ENCODE results near the gene RSL1D1. TPM values are rescaled to one million over a fixed set of nuclear protein-coding genes. Genes with fewer than 3 reads are reported as not detected.
"Not testable (repeated sequence)": the region's sequence is repeated elsewhere in the genome, so short reads cannot be mapped to it uniquely, and the experiment has no call there.

Gene RSL1D1
- total RNA-seq, 3 donors from 2014 or later (not counting 1 experiment from before 2014, with no cell fraction given): 66.3 to 102 (median 99.1) TPM

DNA sequence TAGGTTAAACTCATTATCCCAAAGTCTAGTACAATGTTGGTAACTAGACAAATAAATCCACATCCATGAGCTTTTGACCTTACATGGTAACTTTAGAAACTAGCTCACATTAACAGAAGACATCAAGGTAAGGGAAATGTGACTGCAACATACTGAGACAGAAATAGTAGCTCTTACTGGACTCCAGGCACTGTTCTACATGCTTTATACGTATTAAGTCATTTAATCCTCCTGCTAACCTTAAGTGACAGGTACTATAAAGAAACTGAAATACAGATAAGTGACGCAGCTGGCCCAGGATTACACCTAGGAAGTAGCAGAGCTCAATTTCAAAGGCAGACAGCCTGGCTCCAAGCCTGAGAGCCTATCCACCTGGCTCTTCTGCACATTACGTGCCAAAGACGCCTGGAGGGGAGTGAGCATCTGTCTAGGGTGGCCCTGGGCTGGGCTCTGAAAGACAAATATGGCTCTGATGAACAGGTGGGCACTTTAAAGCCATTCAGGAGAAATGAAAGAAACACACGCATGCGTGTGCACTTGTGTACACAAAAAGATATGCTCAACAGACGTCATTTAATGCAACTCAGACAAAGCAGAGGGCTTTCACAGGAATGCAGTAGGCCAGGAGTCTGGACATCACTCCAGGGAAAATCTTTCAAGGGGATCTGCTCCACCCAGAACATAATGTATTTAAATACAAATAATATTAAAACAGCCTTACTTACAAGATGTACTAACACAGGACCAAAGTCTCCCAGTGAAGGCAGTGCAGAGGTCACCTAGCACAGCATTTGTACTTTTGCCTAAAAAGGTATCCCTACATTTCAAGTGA, 58.7 kb downstream of the RSL1D1 start:
- no peaks in the 10 kb centered on the region for H3K9me3 ChIP-seq (ENCODE audit: control insufficient read depth, insufficient read depth, low read length)
- TF ChIP-seq, protein P1, sequence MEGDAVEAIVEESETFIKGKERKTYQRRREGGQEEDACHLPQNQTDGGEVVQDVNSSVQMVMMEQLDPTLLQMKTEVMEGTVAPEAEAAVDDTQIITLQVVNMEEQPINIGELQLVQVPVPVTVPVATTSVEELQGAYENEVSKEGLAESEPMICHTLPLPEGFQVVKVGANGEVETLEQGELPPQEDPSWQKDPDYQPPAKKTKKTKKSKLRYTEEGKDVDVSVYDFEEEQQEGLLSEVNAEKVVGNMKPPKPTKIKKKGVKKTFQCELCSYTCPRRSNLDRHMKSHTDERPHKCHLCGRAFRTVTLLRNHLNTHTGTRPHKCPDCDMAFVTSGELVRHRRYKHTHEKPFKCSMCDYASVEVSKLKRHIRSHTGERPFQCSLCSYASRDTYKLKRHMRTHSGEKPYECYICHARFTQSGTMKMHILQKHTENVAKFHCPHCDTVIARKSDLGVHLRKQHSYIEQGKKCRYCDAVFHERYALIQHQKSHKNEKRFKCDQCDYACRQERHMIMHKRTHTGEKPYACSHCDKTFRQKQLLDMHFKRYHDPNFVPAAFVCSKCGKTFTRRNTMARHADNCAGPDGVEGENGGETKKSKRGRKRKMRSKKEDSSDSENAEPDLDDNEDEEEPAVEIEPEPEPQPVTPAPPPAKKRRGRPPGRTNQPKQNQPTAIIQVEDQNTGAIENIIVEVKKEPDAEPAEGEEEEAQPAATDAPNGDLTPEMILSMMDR (IDR thresholded peaks at IDR 0.05): no peak
- H3K36me3 ChIP-seq (ENCODE audit: control insufficient read depth, insufficient read depth, low read length): no peaks in the 10 kb centered on the region
- H3K27ac ChIP-seq (ENCODE audit: low read length): no peak overlapping the region
- no peaks in the 10 kb centered on the region for H3K27me3 ChIP-seq (ENCODE audit: control insufficient read depth, insufficient read depth, low read length)
- peak in 1 of 2 donors; percentile 59 for DNase-seq
- ATAC-seq: no peak
- peaks cover 15% of the 10 kb centered on the region for H3K4me1 ChIP-seq (ENCODE audit: control insufficient read depth, insufficient read depth, low read length)
- peaks cover 55 to 67% of the 10 kb centered on the region in 2 donors for H3K4me1 Mint-ChIP-seq
- no peak overlapping the region for H3K4me3 ChIP-seq (ENCODE audit: low read length)
- WGBS (ENCODE audit: insufficient coverage): 93% methylated on average over 7 of the region's 7 CpGs
- H3K36me3 Mint-ChIP-seq: no peaks in the 10 kb centered on the region
- H3K4me3 Mint-ChIP-seq: no peak overlapping the region
- H3K27ac Mint-ChIP-seq: peak overlapping the region; percentile 80 to 98
- no peaks in the 10 kb centered on the region for H3K9me3 Mint-ChIP-seq
- intact Hi-C loops (cut with micrococcal nuclease): no loop called here
- H3K27me3 Mint-ChIP-seq (ENCODE audit: low read depth in 2 of 2): no peaks in the 10 kb centered on the region

DNA sequence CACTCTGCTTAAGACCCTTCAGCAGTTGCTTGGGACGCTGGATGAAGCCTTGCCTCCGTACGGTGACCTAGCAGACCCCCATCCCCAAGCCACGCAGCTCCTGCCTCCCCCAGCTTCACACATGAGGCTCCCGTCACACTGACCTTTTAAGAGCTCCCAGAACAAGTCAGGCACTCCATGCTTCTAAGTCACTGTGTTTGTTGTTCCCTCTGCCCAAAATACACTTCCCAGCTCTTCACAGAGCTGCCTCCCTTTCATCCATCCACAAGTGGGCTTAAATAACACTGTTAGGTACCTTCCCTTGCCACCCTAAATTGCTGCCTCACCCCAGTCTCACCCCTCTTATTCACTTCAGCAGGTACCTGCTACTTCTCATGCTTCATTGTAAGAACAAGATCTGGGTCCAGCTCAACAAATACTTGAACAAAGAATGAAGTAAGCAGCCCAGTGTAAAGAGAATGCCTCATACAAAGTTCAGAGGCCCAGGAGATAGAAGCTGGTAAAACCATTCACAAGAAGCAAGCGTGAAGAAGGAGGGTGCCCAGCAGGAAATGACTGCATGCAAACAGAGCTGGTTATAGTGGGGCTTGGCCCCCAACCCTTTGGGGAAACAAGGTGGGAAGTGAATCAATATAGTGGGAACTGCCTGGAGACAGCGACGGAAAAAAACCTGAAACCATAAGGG, 60.1 kb downstream of the RSL1D1 start:
- no peak overlapping the region for H3K4me3 ChIP-seq (ENCODE audit: low read length)
- no peak overlapping the region for H3K27ac ChIP-seq (ENCODE audit: low read length)
- H3K27me3 ChIP-seq (ENCODE audit: control insufficient read depth, insufficient read depth, low read length): no peaks in the 10 kb centered on the region
- Mint-ChIP-seq H3K4me3 (no peak overlapping the region), H3K9me3 (no peaks in the 10 kb centered on the region), H3K4me1 (peaks cover 65 to 75% of the 10 kb centered on the region in 2 donors), H3K27me3 (ENCODE audit: low read depth in 2 of 2) (no peaks in the 10 kb centered on the region), H3K27ac (peak overlapping the region; percentile 80 to 98), H3K36me3 (no peaks in the 10 kb centered on the region)
- H3K36me3 ChIP-seq (ENCODE audit: control insufficient read depth, insufficient read depth, low read length): no peaks in the 10 kb centered on the region
- H3K9me3 ChIP-seq (ENCODE audit: control insufficient read depth, insufficient read depth, low read length): no peaks in the 10 kb centered on the region
- ATAC-seq (no peak), DNase-seq (no peak)
- WGBS (ENCODE audit: insufficient coverage): 82% methylated on average over 8 of the region's 8 CpGs
- TF ChIP-seq, protein P1 (IDR thresholded peaks at IDR 0.05): no peak
- H3K4me1 ChIP-seq (ENCODE audit: control insufficient read depth, insufficient read depth, low read length): peaks cover 12% of the 10 kb centered on the region
- intact Hi-C loops (cut with micrococcal nuclease): no loop called here

DNA sequence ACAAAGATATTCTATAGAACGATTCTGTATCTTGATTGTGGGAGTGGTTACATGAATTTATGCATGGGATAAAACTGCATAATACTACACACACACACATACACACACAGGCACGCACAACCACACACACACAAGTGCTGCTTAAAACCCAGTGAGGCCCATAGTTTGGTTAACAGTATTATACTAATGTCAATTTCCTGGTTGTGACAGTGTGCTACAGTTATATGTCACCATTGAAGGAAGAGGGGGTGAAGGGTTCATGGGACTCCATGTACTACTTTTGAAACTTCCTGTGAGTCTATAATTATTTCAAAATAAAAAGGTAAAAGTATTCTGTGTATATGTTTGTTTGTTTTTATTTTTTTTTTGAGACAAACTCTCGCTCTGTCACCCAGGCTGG, 62.4 kb downstream of the RSL1D1 start:
- H3K9me3 Mint-ChIP-seq: no peaks in the 10 kb centered on the region
- no peaks in the 10 kb centered on the region for H3K27me3 Mint-ChIP-seq (ENCODE audit: low read depth in 2 of 2)
- no peaks in the 10 kb centered on the region for H3K36me3 ChIP-seq (ENCODE audit: control insufficient read depth, insufficient read depth, low read length)
- 89% methylated on average over 1 of the region's 3 CpGs for WGBS (ENCODE audit: insufficient coverage)
- no peaks in the 10 kb centered on the region for H3K9me3 ChIP-seq (ENCODE audit: control insufficient read depth, insufficient read depth, low read length)
- no peak overlapping the region for H3K4me3 Mint-ChIP-seq
- H3K27me3 ChIP-seq (ENCODE audit: control insufficient read depth, insufficient read depth, low read length): no peaks in the 10 kb centered on the region
- TF ChIP-seq, protein P1 (IDR thresholded peaks at IDR 0.05): no peak
- no peak overlapping the region for H3K4me3 ChIP-seq (ENCODE audit: low read length)
- peak overlapping the region; percentile 76 to 89 for H3K27ac Mint-ChIP-seq
- intact Hi-C loops (cut with micrococcal nuclease): loop anchor here (10.0 kb wide), 1 partner anchor 126 kb away; the partner anchor contains the start of gene GSPT1
- H3K4me1 Mint-ChIP-seq: peaks cover 51 to 63% of the 10 kb centered on the region in 2 donors
- ATAC-seq (peak in 1 of 3 donors; percentile 25), DNase-seq (no peak)
- H3K36me3 Mint-ChIP-seq: no peaks in the 10 kb centered on the region
- no peak overlapping the region for H3K27ac ChIP-seq (ENCODE audit: low read length)
- H3K4me1 ChIP-seq (ENCODE audit: control insufficient read depth, insufficient read depth, low read length): peaks cover 10% of the 10 kb centered on the region

DNA sequence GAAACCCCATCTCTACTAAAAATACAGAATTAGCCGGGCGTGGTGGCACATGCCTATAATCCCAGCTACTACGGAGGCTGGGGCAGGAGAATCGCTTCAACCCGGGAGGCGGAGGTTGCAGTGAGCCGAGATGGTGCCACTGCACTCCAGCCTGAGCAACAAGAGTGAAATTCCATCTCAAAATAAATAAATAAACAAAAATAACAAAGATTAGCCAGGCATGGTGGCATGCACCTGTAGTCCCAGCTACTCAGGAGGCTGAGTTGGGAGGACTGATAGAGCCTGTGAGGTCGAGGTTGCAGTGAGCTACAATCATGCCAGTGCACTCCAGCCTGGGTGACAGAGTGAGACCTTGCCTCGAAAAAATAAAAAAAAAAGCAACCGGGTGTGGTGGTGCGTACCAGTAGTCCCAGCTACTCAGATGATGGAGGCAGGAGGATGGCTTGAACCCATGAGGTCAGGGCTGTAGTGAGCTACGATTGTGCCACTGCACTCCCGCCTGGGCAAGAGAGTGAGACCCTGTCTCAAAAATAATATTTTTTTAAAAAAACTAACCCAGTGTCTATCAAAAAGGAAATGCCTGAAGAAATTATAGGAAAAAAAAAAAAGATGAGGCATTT, 66.3 kb downstream of the RSL1D1 start:
- H3K4me3 ChIP-seq (ENCODE audit: low read length); H3K36me3 ChIP-seq (ENCODE audit: control insufficient read depth, insufficient read depth, low read length); H3K4me3 Mint-ChIP-seq; H3K27ac ChIP-seq (ENCODE audit: low read length); H3K27me3 ChIP-seq (ENCODE audit: control insufficient read depth, insufficient read depth, low read length); ATAC-seq; H3K9me3 Mint-ChIP-seq; H3K27me3 Mint-ChIP-seq (ENCODE audit: low read depth in 2 of 2); H3K9me3 ChIP-seq (ENCODE audit: control insufficient read depth, insufficient read depth, low read length); H3K36me3 Mint-ChIP-seq; DNase-seq: not testable (repeated sequence)
- peak overlapping the region; percentile 99 to 100 for H3K27ac Mint-ChIP-seq
- intact Hi-C loops (cut with micrococcal nuclease): loop anchor here (10.0 kb wide), 1 partner anchor 130 kb away; the partner anchor contains the start of gene GSPT1
- 84% methylated on average over 12 of the region's 13 CpGs for WGBS (ENCODE audit: insufficient coverage)
- peaks cover 48 to 57% of the 10 kb centered on the region in 2 donors for H3K4me1 Mint-ChIP-seq
- peaks cover 30% of the 10 kb centered on the region for H3K4me1 ChIP-seq (ENCODE audit: control insufficient read depth, insufficient read depth, low read length)

DNA sequence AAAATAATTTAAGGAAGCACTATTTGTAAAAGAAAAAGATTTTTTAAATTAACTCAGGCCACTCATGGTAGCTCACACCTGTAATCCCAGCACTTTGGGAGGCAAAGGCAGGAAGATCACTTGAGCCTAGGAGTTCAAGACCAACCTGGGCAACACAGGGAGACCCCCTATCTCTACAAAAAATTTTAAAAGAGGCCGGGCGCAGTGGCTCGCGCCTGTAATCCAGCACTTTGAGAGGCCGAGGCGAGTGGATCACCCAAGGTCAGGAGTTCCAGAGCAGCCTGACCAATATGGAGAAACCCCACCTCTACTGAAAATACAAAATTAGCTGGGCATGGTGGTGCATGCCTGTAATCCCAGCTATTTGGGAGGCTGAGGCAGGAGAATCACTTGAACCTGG, 67.0 kb downstream of the RSL1D1 start:
- WGBS (ENCODE audit: insufficient coverage): 60% methylated on average over 2 of the region's 6 CpGs
- ATAC-seq; H3K36me3 Mint-ChIP-seq; H3K4me3 Mint-ChIP-seq; H3K9me3 Mint-ChIP-seq; DNase-seq; H3K27me3 ChIP-seq (ENCODE audit: control insufficient read depth, insufficient read depth, low read length); H3K9me3 ChIP-seq (ENCODE audit: control insufficient read depth, insufficient read depth, low read length); H3K36me3 ChIP-seq (ENCODE audit: control insufficient read depth, insufficient read depth, low read length); H3K4me3 ChIP-seq (ENCODE audit: low read length); H3K27me3 Mint-ChIP-seq (ENCODE audit: low read depth in 2 of 2): not testable (repeated sequence)
- intact Hi-C loops (cut with micrococcal nuclease): loop anchor here (10.0 kb wide), 1 partner anchor 130 kb away; the partner anchor contains the start of gene GSPT1
- H3K27ac ChIP-seq (ENCODE audit: low read length): peak overlapping the region; percentile 99
- Mint-ChIP-seq H3K4me1 (peaks cover 48 to 56% of the 10 kb centered on the region in 2 donors), H3K27ac (peak overlapping the region; percentile 99 to 100)
- peaks cover 30% of the 10 kb centered on the region for H3K4me1 ChIP-seq (ENCODE audit: control insufficient read depth, insufficient read depth, low read length)
